ENCODE data around the gene TLE2. TPM values are rescaled to one million over a fixed set of nuclear protein-coding genes. Genes with fewer than 3 reads are reported as not detected.
A peak's percentile ranks its signal among the peaks of the same experiment; 100 is the strongest.

The TLE2 gene
- total RNA-seq, 1 donor from 2014 or later, result 0.53 TPM

DNA sequence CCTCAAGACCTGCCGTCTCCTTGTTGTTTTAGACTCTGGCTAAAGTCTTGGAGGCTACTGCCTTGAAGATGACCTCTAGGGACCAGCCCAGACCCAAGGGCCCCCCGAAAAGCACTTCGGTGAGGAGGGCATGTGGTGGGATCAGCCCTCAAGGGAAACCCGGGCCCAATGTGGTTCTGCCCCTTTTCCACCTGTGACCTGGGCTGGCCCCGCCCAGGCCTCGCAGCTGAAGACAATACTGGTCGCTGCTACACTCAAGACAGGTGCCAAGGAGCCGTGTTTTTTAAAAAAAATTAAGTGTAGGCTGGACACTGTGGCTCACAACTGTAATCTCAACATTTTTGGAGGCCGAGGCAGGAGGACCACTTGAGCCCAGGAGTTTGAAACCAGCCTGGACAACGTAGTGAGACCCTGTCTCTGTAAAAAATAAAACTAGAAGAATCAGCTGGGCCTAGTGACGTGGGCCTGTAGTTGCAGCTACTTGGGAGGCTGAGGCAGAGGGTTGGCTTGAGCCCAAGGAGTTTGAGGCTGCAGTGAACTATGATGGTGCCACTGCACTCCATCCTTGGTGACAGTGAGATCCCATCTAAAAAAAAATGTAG lies 50.8 kb downstream of the TLE2 start:
- no peak for FAIRE-seq

DNA sequence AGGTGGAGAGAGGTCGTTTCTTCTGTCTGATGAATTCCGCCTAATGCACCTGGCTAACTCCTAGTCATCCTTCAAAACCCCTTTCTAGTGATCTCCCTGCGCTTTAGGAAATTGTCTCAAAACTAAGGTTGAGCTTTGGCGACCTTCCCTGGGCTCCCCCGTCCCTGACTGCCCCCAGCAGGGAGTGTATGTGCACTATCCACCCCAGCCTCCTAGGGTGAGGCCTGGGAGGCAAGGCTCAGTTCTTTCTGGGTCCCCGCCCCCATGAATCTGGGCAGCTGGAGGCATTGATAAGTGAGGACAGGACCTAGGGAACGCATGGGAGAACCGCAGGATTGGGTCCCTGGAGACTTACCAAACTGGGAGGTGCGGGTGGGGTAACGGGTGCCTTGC lies 51.3 kb downstream of the TLE2 start:
- Histone ChIP-seq H3K36me3 (ENCODE audit: control insufficient read depth, insufficient read depth, low read length) (no peaks in the 10 kb centered on the region), H3K27me3 (ENCODE audit: control insufficient read depth, insufficient read depth, low read length) (no peaks in the 10 kb centered on the region), H3K4me3 (ENCODE audit: low read depth, low read length) (no peak overlapping the region)
- DNase-seq (ENCODE audit: low read depth) (no peak), FAIRE-seq (no peak)
- TF ChIP-seq, protein P1, sequence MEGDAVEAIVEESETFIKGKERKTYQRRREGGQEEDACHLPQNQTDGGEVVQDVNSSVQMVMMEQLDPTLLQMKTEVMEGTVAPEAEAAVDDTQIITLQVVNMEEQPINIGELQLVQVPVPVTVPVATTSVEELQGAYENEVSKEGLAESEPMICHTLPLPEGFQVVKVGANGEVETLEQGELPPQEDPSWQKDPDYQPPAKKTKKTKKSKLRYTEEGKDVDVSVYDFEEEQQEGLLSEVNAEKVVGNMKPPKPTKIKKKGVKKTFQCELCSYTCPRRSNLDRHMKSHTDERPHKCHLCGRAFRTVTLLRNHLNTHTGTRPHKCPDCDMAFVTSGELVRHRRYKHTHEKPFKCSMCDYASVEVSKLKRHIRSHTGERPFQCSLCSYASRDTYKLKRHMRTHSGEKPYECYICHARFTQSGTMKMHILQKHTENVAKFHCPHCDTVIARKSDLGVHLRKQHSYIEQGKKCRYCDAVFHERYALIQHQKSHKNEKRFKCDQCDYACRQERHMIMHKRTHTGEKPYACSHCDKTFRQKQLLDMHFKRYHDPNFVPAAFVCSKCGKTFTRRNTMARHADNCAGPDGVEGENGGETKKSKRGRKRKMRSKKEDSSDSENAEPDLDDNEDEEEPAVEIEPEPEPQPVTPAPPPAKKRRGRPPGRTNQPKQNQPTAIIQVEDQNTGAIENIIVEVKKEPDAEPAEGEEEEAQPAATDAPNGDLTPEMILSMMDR (IDR thresholded peaks at IDR 0.05; ENCODE audit: insufficient read depth, low read length, severe bottlenecking), result no peak

More for the DNA sequence above, 50.8 kb downstream of the TLE2 start:
- H3K27me3 ChIP-seq (ENCODE audit: control insufficient read depth, insufficient read depth, low read length), result no peaks in the 10 kb centered on the region
- TF ChIP-seq, protein P1 (IDR thresholded peaks at IDR 0.05; ENCODE audit: insufficient read depth, low read length, severe bottlenecking), result no peak
- no peak overlapping the region for H3K4me3 ChIP-seq (ENCODE audit: low read depth, low read length)
- DNase-seq (ENCODE audit: low read depth), result no peak
- H3K36me3 ChIP-seq (ENCODE audit: control insufficient read depth, insufficient read depth, low read length), result no peaks in the 10 kb centered on the region

DNA sequence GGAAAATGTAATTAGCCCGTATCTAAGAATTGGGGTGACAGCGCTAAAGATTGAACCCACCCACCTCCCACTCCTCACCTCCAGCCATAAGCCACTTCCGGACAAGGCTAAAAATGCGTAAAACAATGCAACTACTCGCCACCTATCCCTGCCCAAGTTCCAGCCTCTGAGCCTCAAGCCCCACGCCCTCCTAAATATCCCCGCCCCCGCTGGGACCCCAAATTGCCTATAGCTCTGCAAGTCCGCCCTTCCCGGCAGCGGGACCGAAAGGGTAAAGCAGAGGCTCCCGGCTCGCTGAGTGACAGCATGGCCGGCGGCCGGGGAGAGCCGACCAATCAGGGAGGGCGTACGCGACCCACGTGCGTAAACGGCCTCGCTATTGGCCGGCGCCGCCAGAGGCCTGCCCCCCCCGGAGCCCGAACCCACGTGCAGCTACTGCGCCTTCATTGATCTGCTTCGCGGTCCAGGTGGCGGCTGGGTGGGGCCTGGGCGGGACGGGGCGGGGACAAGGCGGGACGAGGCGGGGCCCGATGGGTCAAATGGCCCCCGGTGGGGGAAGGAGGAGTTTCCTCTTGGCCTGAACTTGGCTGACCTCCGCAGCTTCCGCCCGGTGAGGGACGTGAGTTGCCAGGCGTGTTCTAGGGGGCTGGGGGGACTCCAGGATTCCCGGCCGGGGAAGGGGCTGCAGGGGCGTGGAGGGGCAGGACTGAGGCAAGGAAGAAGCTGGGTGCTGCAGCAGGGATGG lies 51.9 kb downstream of the TLE2 start, which contains the start of gene TLE6:
Gene TLE6 (plus strand): TSS at position 564 of the 745 bp plus-strand sequence. CDS start 670 bp downstream, outside the sequence.
- Histone ChIP-seq H3K4me3 (ENCODE audit: low read depth, low read length) (peak within 1 kb of the TSS; percentile 35), H3K36me3 (ENCODE audit: control insufficient read depth, insufficient read depth, low read length) (no peaks in the 10 kb centered on the region), H3K27me3 (ENCODE audit: control insufficient read depth, insufficient read depth, low read length) (no peaks in the 10 kb centered on the region)
- TF ChIP-seq, protein P1 (IDR thresholded peaks at IDR 0.05; ENCODE audit: insufficient read depth, low read length, severe bottlenecking), result no peak
- FAIRE-seq (no peak), DNase-seq (ENCODE audit: low read depth) (peak; percentile 83)

DNA sequence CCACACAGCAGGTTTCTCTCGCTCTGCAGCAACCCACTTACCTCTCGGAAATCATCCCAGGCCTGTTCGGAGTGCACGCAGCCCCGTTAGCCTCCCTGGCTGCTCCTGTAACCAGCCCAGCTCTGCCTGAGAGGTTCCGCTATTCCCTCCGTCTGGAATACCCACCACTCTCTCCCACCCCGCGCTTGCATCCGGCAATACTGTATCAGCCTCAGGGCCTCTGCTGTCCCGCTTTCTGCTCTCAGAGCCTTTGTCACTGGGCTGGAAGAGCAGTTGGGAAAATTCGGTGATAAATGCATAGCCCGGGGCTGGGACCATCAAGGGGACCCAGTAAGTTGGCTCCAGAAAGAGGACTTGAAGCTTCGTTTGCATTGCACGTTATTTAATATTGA lies 52.5 kb downstream of the TLE2 start:
- TF ChIP-seq, protein P1 (IDR thresholded peaks at IDR 0.05; ENCODE audit: insufficient read depth, low read length, severe bottlenecking), result no peak

DNA sequence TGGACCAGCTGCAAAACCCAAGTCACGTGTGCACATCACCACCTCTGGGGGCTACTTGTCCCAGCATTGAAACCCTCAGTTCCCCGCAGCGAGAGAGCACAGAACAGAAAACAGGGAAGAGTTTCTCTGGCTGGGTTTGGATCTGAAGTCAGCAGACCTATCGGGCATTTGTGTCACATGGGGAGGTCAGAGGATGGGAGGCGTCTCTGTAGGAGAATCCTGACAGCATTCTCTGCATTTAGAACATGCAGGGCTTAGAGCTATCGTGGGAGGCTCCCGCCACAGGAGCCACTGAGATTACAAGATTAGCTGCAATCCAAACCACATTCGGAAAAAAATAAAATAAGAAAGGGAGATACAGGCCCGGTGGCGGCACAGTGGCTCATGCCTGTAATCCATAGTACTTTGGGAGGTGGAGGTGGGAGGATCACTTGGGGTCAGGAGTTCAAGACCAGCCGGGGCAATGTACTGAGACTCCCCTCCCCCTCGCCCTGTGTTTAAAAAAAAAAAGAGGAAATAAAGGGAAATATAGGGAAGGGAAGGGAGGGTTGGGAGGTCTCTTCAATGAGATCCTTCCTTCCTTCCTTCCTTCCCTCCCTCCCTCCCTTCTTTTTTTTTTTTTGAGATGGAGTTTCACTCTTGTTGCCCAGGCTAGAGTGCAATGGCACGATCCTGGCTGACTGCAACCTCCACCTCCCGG lies 54.6 kb downstream of the TLE2 start:
- DNase-seq (ENCODE audit: low read depth) (no peak), FAIRE-seq (no peak)
- no peaks in the 10 kb centered on the region for H3K27me3 ChIP-seq (ENCODE audit: control insufficient read depth, insufficient read depth, low read length)
- H3K36me3 ChIP-seq (ENCODE audit: control insufficient read depth, insufficient read depth, low read length), result no peaks in the 10 kb centered on the region
- TF ChIP-seq, protein P1 (IDR thresholded peaks at IDR 0.05; ENCODE audit: insufficient read depth, low read length, severe bottlenecking), result no peak
- H3K4me3 ChIP-seq (ENCODE audit: low read depth, low read length), result no peak overlapping the region

More for the DNA sequence above, 52.5 kb downstream of the TLE2 start:
- H3K4me3 ChIP-seq (ENCODE audit: low read depth, low read length), result peak overlapping the region; percentile 35
- H3K27me3 ChIP-seq (ENCODE audit: control insufficient read depth, insufficient read depth, low read length), result no peaks in the 10 kb centered on the region
- FAIRE-seq (no peak), DNase-seq (ENCODE audit: low read depth) (no peak)
- no peaks in the 10 kb centered on the region for H3K36me3 ChIP-seq (ENCODE audit: control insufficient read depth, insufficient read depth, low read length)

Data from bronchial epithelial cell (primary cell).